ENCODE measurements around the gene PITX2.

PITX2 gene

DNA sequence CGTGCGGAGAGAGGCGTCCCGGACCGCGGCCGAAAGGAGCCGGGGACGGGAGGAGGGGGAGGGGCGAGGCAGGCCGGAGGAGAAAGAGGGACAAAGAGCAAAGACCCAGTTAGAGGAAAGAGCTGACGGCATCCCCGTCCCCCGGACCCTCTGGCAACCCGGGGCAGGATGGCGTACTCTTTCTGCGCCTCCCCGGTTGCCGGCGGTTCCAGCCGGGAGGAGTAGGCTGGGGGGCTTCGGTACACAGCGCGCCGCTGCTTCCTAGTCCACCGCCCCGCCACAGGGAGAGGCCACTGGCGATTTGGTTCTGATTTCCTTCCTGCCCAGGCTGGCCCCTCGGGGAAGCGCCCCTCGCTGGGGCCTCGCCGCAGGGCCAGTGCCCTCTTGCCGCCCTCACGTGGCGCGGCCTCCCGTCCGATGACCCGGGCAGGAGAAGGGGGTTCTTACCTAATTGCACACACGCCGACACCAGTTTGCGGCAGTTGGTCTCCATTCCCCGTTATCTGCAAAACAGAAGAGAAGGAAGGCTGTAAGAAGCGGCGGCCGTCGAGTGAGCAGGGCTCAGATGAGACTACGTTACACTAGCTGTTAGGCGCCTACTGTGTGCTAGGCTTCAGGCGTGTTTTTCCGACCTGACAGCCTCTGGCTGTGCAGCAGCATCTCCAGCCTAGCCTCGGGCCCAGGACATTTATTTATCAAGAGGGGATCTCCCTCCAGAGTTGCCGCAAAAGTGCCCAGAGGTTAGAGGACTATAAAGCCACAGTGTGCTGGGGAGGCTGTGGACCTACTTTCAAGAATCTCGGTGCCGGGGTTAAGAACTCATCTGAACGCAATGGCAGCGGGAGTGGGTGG, 9.9 kb upstream of the PITX2 start:
- no peak for DNase-seq (ENCODE audit: insufficient read length, low spot score)
- no peak for TF ChIP-seq POLR2A (IDR thresholded peaks at IDR 0.05; ENCODE audit: low read depth, low read length)
- no peak for FAIRE-seq

GRCh38 chr4:110631584-110632505, 9.0 kb upstream of the PITX2 start:
- TF ChIP-seq POLR2A (IDR thresholded peaks at IDR 0.05; ENCODE audit: low read depth, low read length): no peak
- DNase-seq (ENCODE audit: insufficient read length, low spot score): no peak
- no peak for FAIRE-seq

- DNase-seq (ENCODE audit: insufficient read length, low spot score) (no peak), FAIRE-seq (no peak)
Observed at GRCh38 chr4:110630688-110631402, 8.0 kb upstream of the PITX2 start.

GRCh38 chr4:110629780-110630687, 7.2 kb upstream of the PITX2 start:
- FAIRE-seq (no peak), DNase-seq (ENCODE audit: insufficient read length, low spot score) (no peak)
- TF ChIP-seq POLR2A (IDR thresholded peaks at IDR 0.05; ENCODE audit: low read depth, low read length): no peak

More at GRCh38 chr4:110630688-110631402, 8.0 kb upstream of the PITX2 start:
- no peak for TF ChIP-seq POLR2A (IDR thresholded peaks at IDR 0.05; ENCODE audit: low read depth, low read length)

GRCh38 chr4:110629214-110629754, 6.4 kb upstream of the PITX2 start:
- no peak for TF ChIP-seq POLR2A (IDR thresholded peaks at IDR 0.05; ENCODE audit: low read depth, low read length)
- FAIRE-seq (no peak), DNase-seq (ENCODE audit: insufficient read length, low spot score) (no peak)

DNA sequence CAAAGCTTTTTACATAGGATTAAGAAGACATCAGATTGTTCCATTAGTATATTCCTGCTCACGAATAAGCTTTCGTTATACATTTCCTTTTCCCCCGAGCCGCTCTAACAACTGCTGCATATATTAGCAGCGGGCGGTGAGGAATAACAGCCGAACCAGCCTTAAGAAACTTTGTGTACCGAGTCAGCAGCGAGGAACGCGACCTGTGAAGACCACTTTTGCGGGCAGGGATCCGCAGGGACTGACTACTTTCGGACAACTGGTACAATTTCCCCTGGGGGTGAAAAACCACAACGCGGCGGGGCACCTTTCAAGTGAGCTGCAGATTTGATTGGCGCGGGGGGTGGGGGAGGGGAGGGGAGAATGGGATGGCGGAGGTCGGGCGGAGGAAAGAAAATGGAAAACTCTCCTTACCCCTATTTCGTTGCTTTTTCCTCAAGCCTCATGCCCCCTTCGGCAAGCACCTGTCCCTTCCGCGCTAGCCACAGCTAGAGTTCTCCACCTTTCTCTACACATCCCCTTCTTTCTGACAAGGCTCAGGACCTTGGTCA, 5.9 kb upstream of the PITX2 start:
- no peak for TF ChIP-seq POLR2A (IDR thresholded peaks at IDR 0.05; ENCODE audit: low read depth, low read length)
- FAIRE-seq (no peak), DNase-seq (ENCODE audit: insufficient read length, low spot score) (no peak)

DNA sequence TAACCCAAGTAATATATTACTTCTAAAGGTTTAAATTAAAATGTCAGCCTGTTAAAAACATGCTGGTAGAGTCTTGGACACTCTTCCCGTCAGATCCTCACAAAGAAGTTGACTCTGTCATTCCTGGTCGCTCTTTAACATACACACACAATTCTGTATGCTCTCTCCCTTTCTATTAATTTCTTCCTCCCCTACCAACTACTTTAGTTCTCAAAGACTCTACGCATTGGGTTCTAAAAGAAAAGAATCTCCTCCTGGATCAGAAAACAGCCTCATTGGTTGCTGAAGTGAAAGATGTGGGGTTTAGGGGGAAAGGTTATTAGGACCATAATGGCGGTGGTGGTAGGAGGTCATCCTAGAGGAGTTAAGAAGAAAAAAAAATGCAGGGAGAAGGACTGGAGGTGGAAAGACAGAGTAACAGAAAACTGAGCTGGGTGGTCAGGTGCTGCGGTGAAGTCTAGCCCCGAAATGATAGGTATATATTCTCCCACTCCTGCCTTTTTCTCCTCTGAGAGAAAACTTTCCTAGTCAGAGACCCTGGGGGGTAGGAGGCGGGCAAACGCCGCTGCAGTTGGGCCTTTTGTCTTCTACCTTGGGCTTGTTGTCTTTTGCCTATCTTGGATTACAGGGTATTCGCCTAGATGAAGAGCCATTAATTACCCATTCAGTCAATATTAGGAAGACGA, 5.2 kb upstream of the PITX2 start:
- TF ChIP-seq POLR2A (IDR thresholded peaks at IDR 0.05; ENCODE audit: low read depth, low read length): no peak
- FAIRE-seq: no peak

DNA sequence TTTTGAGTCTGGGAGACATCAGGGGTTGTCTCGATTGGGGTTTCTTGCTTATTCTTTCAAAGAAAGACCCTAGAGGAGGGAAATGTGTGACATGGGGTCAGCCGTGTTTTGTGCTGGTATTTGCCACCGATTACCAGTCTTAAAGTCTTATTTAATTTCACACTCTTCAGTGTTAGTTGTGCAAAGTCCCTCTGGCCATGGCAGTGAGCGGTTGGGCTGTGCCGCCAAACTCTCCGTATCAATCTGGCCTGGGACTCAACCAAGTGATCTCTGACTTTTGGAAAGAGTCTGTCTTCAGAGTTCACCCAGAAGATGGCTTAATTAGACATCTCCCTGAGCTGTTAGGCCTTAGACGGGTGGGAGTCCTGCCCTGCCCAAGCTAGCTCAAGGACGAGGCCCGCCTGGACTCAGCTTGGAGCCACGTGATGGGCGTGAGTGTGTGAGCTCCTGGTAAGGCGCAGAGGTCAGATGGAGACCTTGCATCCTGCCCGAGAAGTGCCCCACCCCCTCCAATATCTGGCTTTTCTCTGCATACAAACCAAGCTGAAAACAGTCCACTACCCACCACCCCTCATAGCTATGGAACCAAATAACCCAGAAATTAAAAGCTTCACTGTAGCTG, 3.8 kb upstream of the PITX2 start:
- FAIRE-seq (no peak), DNase-seq (ENCODE audit: insufficient read length, low spot score) (no peak)
- TF ChIP-seq POLR2A (IDR thresholded peaks at IDR 0.05; ENCODE audit: low read depth, low read length): no peak

More for the DNA sequence above, 5.2 kb upstream of the PITX2 start:
- DNase-seq (ENCODE audit: insufficient read length, low spot score): no peak

DNA sequence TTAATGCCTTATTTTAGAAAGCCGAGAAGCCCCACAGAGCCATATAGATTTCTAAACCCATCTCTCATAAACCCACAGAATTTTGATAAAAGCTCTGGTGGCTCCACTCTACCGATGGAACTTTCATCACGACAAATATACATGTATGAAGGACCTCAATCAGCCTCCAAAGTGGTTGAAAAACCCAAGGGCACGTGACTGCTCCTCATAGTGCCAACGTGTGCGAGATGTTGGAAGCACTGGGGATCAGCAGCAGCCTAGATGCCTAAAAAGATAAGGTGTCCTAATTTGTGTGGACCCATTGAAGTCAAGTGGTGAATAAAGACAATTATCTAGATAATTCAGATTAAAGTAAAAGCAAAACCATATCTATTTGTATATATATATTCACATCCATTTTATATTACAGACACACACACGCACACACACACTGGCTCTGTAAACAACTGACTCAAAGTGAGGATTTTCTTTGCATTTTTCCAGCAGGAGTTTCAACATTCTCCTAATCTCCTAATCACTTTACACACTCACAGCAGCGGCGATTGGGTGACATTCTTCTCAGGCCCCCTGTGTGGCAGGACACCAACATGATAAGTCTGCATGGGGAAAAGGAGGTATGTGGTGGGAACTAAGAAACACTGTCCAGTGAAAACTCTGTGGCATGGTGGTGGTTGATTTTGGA, 2.8 kb upstream of the PITX2 start:
- TF ChIP-seq POLR2A (IDR thresholded peaks at IDR 0.05; ENCODE audit: low read depth, low read length): no peak
- DNase-seq (ENCODE audit: insufficient read length, low spot score) (no peak), FAIRE-seq (no peak)

- DNase-seq (ENCODE audit: insufficient read length, low spot score) (no peak), FAIRE-seq (no peak)
- no peak for TF ChIP-seq POLR2A (IDR thresholded peaks at IDR 0.05; ENCODE audit: low read depth, low read length)
Observed at GRCh38 chr4:110624904-110625494, 2.1 kb upstream of the PITX2 start.

DNA sequence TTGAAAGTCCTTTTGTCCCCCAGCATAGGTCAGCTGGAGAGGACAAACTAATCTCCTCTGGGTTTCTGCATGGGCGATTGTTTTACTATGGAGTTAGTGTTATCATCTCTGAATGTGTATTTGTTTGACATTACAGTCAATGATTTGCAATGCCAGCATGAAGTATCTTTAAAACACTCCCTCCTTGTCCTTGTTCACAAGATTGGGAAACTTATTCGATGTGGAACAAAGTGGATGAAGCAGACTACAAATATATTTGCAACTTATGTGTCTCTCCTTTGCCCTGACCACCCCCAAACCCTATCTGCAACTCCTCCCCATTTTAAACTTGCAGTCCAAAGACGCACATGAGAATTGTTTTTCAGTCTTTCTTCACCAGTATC, 1.5 kb upstream of the PITX2 start:
- TF ChIP-seq POLR2A (IDR thresholded peaks at IDR 0.05; ENCODE audit: low read depth, low read length): no peak
- FAIRE-seq (no peak), DNase-seq (ENCODE audit: insufficient read length, low spot score) (no peak)

All from H54 (cell line).